ENCODE data around the gene AVP.

AVP gene

GRCh38 chr20:3032624-3033023 is 51.9 kb downstream of the AVP start:
- Histone ChIP-seq H3K27ac (peak overlapping the region; percentile 1 to 50), H3K36me3 (peaks cover 20 to 73% (median 31%) of the 10 kb centered on the region in 3 donors)
- peak; percentile 78 to 80 for DNase-seq

More at GRCh38 chr20:3032624-3033023, 51.9 kb downstream of the AVP start:
- intact Hi-C loops (cut with DNase I; ENCODE audit: low total_unique reads): no loop called here
- Histone ChIP-seq H3K27me3 (no peaks in the 10 kb centered on the region), H3K4me1 (peaks cover 0 to 8% (median 3%) of the 10 kb centered on the region in 4 donors), H3K4me3 (no peak overlapping the region), H3K9me3 (no peaks in the 10 kb centered on the region)
- no peak for TF ChIP-seq CTCF (IDR thresholded peaks at IDR 0.05)

Data from tibial artery (tissue), 4 donors.